AG09309 (cell line): ENCODE results near the gene TMEM235.
"Not testable (repeated sequence)": the region's sequence is repeated elsewhere in the genome, so short reads cannot be mapped to it uniquely, and the experiment has no call there.

Source experiments
- DNase-seq: peaks from one replicate; pipeline ENCODE4 v3.0.0-alpha.2; 2010; ENCODE audit warnings: low read depth
- H3K4me3 ChIP-seq: 2 replicates; pipeline ENCODE4 v1.5.1; 2011; ENCODE audit warnings: mild to moderate bottlenecking, low read depth, low read length, moderate library complexity; ENCODE audit not compliant: control insufficient read depth
- TF ChIP-seq, protein P1 (sequence below): IDR thresholded peaks from 2 replicates; pipeline ENCODE4 v1.5.1; 2011; ENCODE audit warnings: mild to moderate bottlenecking, low read depth, low read length, inconsistent platforms; ENCODE audit not compliant: insufficient read depth, control insufficient read depth; ENCODE audit errors: missing control alignments

The TMEM235 gene

DNA sequence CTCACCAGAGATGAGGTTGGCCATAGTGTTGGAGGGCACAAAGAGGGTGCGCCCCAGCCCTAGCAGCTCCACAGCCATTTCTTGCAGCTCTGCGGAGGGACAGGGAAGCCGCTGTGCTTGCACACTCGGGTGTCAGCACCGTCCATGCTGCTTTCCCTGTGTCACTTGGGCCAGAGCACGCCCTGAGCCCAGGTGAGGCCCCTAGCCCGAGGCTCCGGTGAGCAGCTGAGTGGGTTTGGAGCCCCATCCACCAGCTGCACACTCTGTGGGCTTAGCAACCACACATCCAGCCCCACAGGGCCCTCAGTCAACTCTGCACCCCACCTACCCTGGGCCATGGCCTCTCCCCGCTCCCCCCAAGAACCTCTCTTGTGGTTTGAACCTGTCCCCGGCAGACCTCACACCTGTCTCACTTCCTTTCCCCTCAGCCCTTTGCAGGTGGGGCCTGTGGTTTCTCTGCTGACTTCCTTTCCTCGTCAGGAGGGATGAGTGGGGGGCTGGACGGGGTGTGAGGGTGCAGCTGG, 20.7 kb downstream of the TMEM235 start:
- TF ChIP-seq, protein P1, sequence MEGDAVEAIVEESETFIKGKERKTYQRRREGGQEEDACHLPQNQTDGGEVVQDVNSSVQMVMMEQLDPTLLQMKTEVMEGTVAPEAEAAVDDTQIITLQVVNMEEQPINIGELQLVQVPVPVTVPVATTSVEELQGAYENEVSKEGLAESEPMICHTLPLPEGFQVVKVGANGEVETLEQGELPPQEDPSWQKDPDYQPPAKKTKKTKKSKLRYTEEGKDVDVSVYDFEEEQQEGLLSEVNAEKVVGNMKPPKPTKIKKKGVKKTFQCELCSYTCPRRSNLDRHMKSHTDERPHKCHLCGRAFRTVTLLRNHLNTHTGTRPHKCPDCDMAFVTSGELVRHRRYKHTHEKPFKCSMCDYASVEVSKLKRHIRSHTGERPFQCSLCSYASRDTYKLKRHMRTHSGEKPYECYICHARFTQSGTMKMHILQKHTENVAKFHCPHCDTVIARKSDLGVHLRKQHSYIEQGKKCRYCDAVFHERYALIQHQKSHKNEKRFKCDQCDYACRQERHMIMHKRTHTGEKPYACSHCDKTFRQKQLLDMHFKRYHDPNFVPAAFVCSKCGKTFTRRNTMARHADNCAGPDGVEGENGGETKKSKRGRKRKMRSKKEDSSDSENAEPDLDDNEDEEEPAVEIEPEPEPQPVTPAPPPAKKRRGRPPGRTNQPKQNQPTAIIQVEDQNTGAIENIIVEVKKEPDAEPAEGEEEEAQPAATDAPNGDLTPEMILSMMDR, result no peak
- DNase-seq, result no peak
- H3K4me3 ChIP-seq, result no peak overlapping the region

DNA sequence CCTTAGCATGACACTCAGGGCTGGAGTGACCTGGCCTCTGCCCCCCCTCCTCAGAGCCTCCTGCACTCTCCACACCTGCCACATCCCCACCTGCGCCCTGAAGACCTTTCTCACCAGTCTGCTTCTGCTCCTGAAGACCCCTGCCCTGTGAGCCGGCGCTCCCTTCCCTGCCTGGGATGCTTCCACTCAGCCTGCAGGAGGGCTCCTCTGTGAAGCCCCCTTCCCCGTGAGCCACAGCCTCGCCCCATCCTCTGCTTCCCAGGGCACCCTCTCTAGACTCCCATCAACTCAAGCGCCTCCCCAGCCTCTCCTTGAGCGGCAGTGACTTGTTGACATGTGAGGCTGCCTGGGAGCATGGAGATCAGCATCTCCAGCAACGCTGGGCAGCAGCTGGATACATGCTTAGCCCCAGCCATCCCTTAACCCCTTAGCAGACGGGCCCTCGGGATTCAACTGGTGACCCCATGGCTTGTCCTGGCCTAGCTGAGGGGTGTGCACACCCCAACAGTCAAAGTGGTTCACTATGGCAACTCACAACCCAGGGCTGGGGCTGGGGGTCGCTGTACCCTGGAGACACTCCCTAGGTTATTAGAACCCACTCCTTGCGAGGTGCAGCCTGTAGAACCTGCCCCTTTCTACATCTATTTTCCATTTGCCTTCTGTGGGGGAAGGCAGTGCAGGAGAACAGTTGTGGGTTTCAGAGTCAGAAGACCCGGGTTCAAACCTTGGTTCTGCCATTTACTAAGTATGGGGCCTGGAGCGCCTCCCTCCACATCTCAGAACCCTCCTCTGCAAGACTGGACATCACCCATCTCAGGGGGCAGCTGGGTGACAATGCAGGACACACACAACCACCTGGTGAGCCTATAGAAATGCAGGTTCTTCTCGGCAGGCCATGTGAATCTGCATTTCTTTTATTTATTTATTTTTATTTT, 21.5 kb downstream of the TMEM235 start:
- TF ChIP-seq, protein P1, result no peak
- no peak for DNase-seq
- H3K4me3 ChIP-seq, result no peak overlapping the region

DNA sequence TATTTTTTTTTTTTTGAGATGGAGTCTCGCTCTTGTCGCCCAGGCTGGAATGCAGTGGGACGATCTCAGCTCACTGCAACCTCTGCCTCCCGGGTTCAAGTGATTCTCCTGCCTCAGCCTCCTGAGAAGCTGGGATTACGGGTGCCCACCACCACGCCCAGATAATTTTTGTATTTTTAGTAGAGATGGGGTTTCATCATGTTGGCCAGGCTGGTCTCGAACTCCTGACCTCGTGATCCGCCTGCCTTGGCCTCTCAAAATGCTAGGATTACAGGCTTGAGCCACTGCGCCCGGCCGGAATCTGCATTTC, 22.2 kb downstream of the TMEM235 start:
- not testable (repeated sequence) for DNase-seq
- H3K4me3 ChIP-seq, result peak overlapping the region; percentile 74

DNA sequence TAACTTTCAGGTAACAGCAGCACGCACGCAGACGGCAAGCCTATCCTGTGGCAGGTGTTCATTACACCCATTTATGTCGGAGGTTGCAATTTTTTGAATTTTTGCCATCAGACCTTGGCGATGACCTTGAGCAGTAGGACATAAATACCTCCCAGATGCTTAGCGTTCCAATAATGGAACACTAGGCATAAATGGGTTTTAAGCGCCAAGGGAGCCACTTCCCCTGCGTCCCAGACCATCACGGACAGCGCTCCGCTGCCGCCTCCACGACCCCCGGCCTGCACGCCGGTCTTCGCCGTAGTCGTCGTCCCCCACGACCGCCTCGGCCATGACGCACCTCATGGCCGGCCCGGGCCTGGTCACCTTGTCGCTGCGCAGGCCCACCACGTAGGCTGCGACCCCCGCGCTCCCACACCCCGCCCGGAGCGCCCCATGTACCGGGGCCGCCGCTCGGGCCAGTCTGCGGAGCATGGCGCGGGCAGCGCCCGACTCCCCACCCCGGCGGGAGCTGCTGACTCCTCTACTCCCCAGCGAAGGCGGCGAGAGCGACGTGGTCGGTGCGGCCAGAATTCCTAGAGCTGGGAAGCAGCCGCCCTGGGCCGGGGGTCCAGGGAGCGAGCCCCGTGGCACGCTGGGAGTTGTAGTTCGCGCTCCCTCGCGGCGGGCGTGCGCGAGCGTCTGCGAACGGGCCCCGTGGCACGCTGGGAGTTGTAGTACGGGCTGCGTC, 22.7 kb downstream of the TMEM235 start:
- peak overlapping the region; percentile 74 for H3K4me3 ChIP-seq
- no peak for DNase-seq
- TF ChIP-seq, protein P1, result no peak

DNA sequence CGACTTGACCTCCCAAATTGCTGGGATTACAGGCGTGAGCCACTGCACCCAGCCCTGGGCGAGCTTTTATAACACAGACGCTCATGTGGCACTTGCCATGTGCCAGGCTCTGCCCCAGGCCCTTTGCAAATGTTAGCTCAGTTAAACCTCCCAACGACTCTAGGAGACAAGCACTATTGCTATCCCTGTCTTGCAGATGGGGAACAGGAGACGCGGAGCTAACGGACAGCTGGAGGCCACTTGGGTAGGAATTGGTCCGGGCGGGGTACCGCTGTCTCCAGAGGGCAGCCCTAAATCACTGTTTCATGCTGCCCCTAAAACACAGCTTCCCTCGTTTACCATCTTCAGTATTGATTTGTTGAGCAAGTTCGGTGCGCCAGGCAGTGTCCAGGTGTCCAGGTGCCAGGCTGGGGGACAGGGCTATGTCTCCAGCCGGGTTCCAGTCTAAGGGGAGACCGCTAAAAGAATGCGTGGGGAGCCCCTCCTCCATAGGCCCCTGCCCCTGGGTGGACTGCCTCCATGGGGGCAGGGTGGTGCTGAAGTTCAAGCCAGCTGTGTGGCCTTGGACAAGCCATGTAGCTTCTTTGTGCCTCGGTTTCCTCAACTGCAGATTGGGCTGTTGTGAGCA, 23.7 kb downstream of the TMEM235 start:
- DNase-seq, result no peak
- no peak overlapping the region for H3K4me3 ChIP-seq
- TF ChIP-seq, protein P1, result no peak

DNA sequence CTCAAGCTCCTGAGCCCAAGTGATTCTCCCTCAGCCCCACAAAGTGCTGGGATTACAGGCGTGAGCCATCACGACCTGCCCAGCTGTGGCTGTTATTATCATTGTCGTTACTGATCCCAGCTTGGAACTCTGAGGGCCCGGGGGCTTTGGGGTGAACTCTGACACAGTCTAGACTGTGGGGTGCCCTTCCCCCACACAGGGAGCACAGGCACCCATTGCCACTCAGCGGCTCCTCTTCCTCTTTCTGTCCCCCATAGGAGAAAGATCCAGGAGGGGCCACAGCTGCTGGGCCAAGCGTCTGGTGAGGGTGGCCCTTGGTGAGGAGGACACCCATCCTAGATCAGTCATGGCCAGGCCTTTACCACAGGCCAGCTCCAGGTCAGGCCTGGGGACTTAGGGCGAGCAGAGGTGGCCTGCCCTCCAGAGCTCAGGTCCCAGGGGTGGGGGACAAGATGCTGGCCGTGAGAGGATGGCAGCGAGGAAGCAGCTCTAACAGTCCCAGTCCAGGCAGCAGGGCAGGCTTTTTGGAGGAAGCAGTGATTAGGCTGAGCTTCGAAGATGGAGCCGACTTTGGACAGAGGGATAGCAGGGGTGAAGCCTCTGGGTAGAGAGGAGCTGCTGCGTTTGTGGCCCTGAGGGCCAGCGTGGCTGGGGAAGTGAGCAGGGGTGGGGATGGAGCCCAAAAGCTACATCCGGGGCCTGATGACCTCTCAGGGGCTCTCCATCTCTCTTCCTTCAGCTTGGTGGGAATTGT, 24.7 kb downstream of the TMEM235 start:
- TF ChIP-seq, protein P1, result no peak
- no peak for DNase-seq
- no peak overlapping the region for H3K4me3 ChIP-seq
